Liver (tissue), 3 donors: ENCODE measurements around the gene HCRTR1.

ENCODE experiments used
- CTCF ChIP-seq: fragments of 150-350 bp; IDR thresholded peaks from 2 replicates; pipeline ENCODE4 v1.5.1; 2017; ENCODE audit warnings: improper control_type of control experiment, low read depth, low read length; ENCODE audit not compliant: missing input control
- EGR1 ChIP-seq, 2 donors: IDR thresholded peaks; 2 replicates each; pipeline ENCODE4 v1.6.1; 2016 to 2018; ENCODE audit warnings: antibody characterized with exemption in 2 of 2, low read depth in 2 of 2
- JUND ChIP-seq, 2 donors: IDR thresholded peaks; 2 replicates each; pipeline ENCODE4 v1.6.1; 2016; ENCODE audit warnings: antibody characterized with exemption in 2 of 2
- RAD21 ChIP-seq, 2 donors: IDR thresholded peaks; 2 replicates each; pipeline ENCODE4 v1.6.1; 2016; ENCODE audit warnings: antibody characterized with exemption in 2 of 2, mild to moderate bottlenecking in 2 of 2
- REST ChIP-seq: IDR thresholded peaks from 2 replicates; pipeline ENCODE4 v1.6.1; 2016; ENCODE audit warnings: antibody characterized with exemption, mild to moderate bottlenecking
- RXRA ChIP-seq, 2 donors: IDR thresholded peaks; 2 replicates each; pipeline ENCODE4 v1.6.1; 2017 to 2018; ENCODE audit warnings: antibody characterized with exemption in 2 of 2, mild to moderate bottlenecking in 1 of 2
- SP1 ChIP-seq: IDR thresholded peaks from 2 replicates; pipeline ENCODE4 v1.6.1; 2018; ENCODE audit warnings: antibody characterized with exemption, mild to moderate bottlenecking
- TAF1 ChIP-seq: conservative IDR thresholded peaks from 2 replicates; pipeline ENCODE4 v1.6.1; 2016; ENCODE audit warnings: antibody characterized with exemption, mild to moderate bottlenecking
- YY1 ChIP-seq: IDR thresholded peaks from 2 replicates; pipeline ENCODE4 v1.6.1; 2016; ENCODE audit warnings: antibody characterized with exemption, mild to moderate bottlenecking
- ZBTB33 ChIP-seq: IDR thresholded peaks from 2 replicates; pipeline ENCODE4 v1.6.1; 2016; ENCODE audit warnings: antibody characterized with exemption
- TF ChIP-seq, protein P1 (sequence below): IDR thresholded peaks from 2 replicates; pipeline ENCODE4 v1.6.1; 2016; ENCODE audit warnings: antibody characterized with exemption
- donor health status: healthy.
- donor health status: healthy.

DNA sequence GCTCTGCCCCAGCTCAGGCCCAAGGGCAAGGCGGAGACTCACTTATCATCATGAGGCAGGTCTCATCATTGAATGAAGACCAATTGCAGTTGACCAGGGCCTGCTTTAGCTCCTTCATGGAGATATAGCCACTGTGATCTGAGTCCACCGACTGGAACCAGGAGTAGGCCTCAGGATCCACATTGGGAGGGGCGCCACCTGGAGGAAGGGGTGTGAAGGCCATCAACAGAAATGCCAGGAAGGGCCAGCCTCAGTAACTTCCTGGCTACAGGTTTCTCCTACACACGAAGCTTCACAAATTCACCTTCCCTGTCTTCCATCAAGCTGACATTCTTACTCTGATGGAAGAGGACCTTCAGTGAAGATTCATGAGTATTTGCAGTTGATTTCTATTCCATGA, 15.6 kb downstream of the HCRTR1 start:
- peak; percentile 31 for TF ChIP-seq CTCF
- no peak for TF ChIP-seq TAF1
- no peak for TF ChIP-seq YY1
- TF ChIP-seq SP1 = no peak
- peak in 1 of 2 donors; percentile 42 for TF ChIP-seq RAD21 (IDR thresholded peaks at IDR 0.05)
- TF ChIP-seq REST = no peak
- TF ChIP-seq, protein P1, sequence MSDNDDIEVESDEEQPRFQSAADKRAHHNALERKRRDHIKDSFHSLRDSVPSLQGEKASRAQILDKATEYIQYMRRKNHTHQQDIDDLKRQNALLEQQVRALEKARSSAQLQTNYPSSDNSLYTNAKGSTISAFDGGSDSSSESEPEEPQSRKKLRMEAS = no peak
- no peak for TF ChIP-seq ZBTB33
- TF ChIP-seq JUND (IDR thresholded peaks at IDR 0.05) = no peak
- no peak for TF ChIP-seq EGR1 (IDR thresholded peaks at IDR 0.05; ENCODE audit: low read depth in 2 of 2)
- TF ChIP-seq RXRA (IDR thresholded peaks at IDR 0.05) = no peak
